Measurements from ENCODE around the gene LEMD1. TPM values are rescaled to one million over a fixed set of nuclear protein-coding genes. Genes with fewer than 3 reads are reported as not detected.
"Not testable (repeated sequence)": the region's sequence is repeated elsewhere in the genome, so short reads cannot be mapped to it uniquely, and the experiment has no call there.

LEMD1 gene
- total and polyA plus RNA-seq, 3 experiments from 2014 or later, result 0.55 TPM; not detected in 2

DNA sequence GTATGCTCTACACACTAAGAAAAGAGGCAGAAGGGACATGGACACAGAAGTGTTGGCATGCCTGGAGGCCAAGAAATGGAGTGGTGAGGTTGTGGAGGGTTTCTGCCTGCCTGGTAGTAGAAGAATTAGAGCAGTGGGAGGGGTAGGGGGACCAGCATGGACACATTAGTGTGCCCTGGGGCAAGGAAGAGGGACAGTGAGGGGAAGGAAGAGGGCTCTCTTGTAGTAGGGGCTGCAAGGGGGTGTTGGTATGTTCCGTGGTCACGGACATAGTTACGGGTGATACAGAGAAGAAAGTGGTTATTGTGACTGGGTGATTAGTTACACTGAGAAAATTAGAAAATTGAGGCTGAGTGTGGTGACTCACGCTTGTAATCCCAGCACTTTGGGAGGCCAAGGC, 23.3 kb downstream of the LEMD1 start:
- H3K4me3 ChIP-seq (ENCODE audit: low read length), result no peak overlapping the region
- CTCF ChIA-PET, result interaction anchor here (1.2 to 6.1 kb wide), 3 partner anchors 45 to 125 kb away, joined by 4 to 146 read pairs (median 5); no protein-coding TSS in a partner anchor
- H3K4me1 Mint-ChIP-seq, result peaks cover 7 to 10% (median 10%) of the 10 kb centered on the region in 3 donors
- no peaks in the 10 kb centered on the region for H3K27me3 ChIP-seq (ENCODE audit: insufficient read depth, low read length, poor library complexity, severe bottlenecking)
- H3K9me3 ChIP-seq (ENCODE audit: low read length), result no peaks in the 10 kb centered on the region
- H3K36me3 Mint-ChIP-seq, result no peaks in the 10 kb centered on the region
- H3K4me3 Mint-ChIP-seq, result no peak overlapping the region
- no peaks in the 10 kb centered on the region for H3K36me3 ChIP-seq (ENCODE audit: insufficient read depth, low read length)
- H3K9me3 Mint-ChIP-seq, result peaks cover 0 to 2% (median 0%) of the 10 kb centered on the region in 5 donors
- peaks cover 0 to 11% of the 10 kb centered on the region in 2 donors for H3K27me3 Mint-ChIP-seq
- no peak overlapping the region for H3K27ac ChIP-seq (ENCODE audit: low read depth, low read length)
- H3K4me1 ChIP-seq (ENCODE audit: insufficient read depth, low read length), result no peaks in the 10 kb centered on the region
- POLR2A ChIA-PET, result interaction anchor here (1.3 kb wide), 1 partner anchor 82 kb away, joined by 3 read pairs; no protein-coding TSS in a partner anchor
- no peak for DNase-seq
- H3K27ac Mint-ChIP-seq, result no peak overlapping the region

DNA sequence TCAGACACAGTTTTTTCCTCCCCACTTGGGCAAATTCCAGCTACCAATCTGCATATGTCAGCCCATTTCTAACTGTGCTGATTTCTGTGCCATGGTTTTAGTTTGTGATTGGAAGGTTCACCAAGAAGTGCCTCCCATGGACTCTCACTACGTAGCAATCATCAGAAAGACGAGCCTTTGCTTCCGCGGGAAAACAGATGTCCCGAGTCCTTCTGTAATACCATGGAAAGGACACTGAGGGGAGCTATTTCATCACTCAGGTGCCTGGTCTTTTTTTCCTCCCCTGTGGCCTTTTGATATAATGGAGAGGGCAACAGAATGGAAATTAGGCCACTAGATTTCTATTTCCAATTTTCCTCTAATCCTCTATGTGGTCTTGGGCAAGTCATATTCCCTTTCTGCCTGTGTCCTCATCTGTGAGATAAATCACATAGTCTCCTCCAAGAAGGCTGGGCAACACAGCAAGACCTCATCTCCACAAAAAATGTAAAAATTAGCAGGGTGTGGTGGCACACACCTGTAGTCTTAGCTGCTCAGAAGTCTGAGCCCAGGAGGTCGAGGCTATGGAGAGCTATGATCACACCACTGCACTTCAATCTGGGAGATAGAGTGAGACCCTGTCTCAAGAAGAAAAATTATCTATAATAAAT, 24.8 kb downstream of the LEMD1 start:
- no peaks in the 10 kb centered on the region for H3K36me3 Mint-ChIP-seq
- no peaks in the 10 kb centered on the region for H3K36me3 ChIP-seq (ENCODE audit: insufficient read depth, low read length)
- H3K4me1 ChIP-seq (ENCODE audit: insufficient read depth, low read length), result no peaks in the 10 kb centered on the region
- H3K27me3 ChIP-seq (ENCODE audit: insufficient read depth, low read length, poor library complexity, severe bottlenecking), result no peaks in the 10 kb centered on the region
- no peak overlapping the region for H3K27ac ChIP-seq (ENCODE audit: low read depth, low read length)
- H3K4me3 Mint-ChIP-seq, result no peak overlapping the region
- no peaks in the 10 kb centered on the region for H3K9me3 Mint-ChIP-seq
- ChIA-PET CTCF (interaction anchor here (0.6 to 6.1 kb wide), 22 partner anchors 9 to 262 kb away, joined by 3 to 146 read pairs (median 3); no protein-coding TSS in a partner anchor), POLR2A (interaction anchor here (0.7 to 1.3 kb wide), 3 partner anchors 83 to 425 kb away, joined by 3 read pairs; no protein-coding TSS in a partner anchor)
- H3K27me3 Mint-ChIP-seq, result peaks cover 8 to 21% of the 10 kb centered on the region in 2 donors
- peak overlapping the region in 1 of 8 donors; percentile 54 for H3K27ac Mint-ChIP-seq
- no peaks in the 10 kb centered on the region for H3K9me3 ChIP-seq (ENCODE audit: low read length)
- no peak overlapping the region for H3K4me3 ChIP-seq (ENCODE audit: low read length)
- H3K4me1 Mint-ChIP-seq, result peaks cover 7 to 10% (median 10%) of the 10 kb centered on the region in 3 donors
- DNase-seq, result peak in 4 of 5 donors; percentile 6 to 53 (median 36)

DNA sequence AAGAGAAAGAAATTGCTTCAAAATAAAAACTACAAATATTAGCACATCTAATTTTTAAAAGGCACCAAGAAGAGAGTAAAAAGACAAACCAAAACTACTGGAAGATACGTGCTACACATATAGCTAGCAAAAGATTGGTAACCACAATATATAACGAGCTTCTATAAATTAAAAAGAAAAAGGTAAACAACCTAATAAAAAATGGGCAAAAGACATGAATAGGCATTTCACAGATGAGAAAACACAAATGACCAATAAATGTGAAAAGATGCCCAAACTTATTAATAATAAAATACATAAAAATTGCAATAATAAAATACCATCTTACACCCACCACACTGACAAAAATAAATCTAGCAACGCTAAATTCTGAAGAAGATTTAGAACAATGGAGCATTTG, 26.2 kb downstream of the LEMD1 start:
- Mint-ChIP-seq H3K27me3 (peaks cover 16 to 33% of the 10 kb centered on the region in 2 donors), H3K4me3 (no peak overlapping the region), H3K9me3 (no peaks in the 10 kb centered on the region), H3K36me3 (no peaks in the 10 kb centered on the region), H3K27ac (no peak overlapping the region), H3K4me1 (peaks cover 7 to 10% (median 10%) of the 10 kb centered on the region in 3 donors)
- Histone ChIP-seq H3K27ac (ENCODE audit: low read depth, low read length) (no peak overlapping the region), H3K4me3 (ENCODE audit: low read length) (no peak overlapping the region), H3K27me3 (ENCODE audit: insufficient read depth, low read length, poor library complexity, severe bottlenecking) (peaks cover 6% of the 10 kb centered on the region), H3K36me3 (ENCODE audit: insufficient read depth, low read length) (no peaks in the 10 kb centered on the region), H3K9me3 (ENCODE audit: low read length) (no peaks in the 10 kb centered on the region), H3K4me1 (ENCODE audit: insufficient read depth, low read length) (no peaks in the 10 kb centered on the region)
- ChIA-PET POLR2A (interaction anchor here (0.8 kb wide), 1 partner anchor 17 kb away, joined by 3 read pairs; no protein-coding TSS in a partner anchor), CTCF (interaction anchor here (1.1 to 6.1 kb wide), 7 partner anchors 11 to 133 kb away, joined by 4 to 146 read pairs (median 13); no protein-coding TSS in a partner anchor)
- no peak for DNase-seq

DNA sequence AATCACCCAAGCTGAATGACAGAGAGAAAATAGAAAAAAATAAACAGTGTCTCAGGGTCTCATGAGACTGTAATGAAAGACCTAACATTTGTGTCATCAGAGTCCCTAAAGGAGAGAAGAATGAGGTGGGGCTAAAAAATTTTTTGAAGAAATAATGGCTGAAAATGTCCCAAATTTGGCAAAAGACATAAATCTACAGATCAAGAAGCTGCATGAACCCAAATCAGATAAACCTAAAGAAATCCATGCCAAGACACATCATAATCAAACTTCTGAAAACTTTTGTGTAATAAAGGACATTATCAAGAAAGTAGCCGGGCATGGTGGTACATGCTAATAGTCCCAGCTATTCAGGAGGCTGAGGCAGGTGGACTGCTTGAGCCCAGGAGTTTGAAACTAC, 29.2 kb downstream of the LEMD1 start:
- Mint-ChIP-seq H3K4me3 (no peak overlapping the region), H3K27ac (no peak overlapping the region), H3K27me3 (peaks cover 16 to 46% of the 10 kb centered on the region in 2 donors), H3K36me3 (no peaks in the 10 kb centered on the region), H3K4me1 (peaks cover 7 to 10% (median 10%) of the 10 kb centered on the region in 3 donors), H3K9me3 (no peaks in the 10 kb centered on the region)
- Histone ChIP-seq H3K4me3 (ENCODE audit: low read length) (no peak overlapping the region), H3K27me3 (ENCODE audit: insufficient read depth, low read length, poor library complexity, severe bottlenecking) (peaks cover 6% of the 10 kb centered on the region), H3K36me3 (ENCODE audit: insufficient read depth, low read length) (no peaks in the 10 kb centered on the region), H3K27ac (ENCODE audit: low read depth, low read length) (no peak overlapping the region), H3K9me3 (ENCODE audit: low read length) (no peaks in the 10 kb centered on the region), H3K4me1 (ENCODE audit: insufficient read depth, low read length) (no peaks in the 10 kb centered on the region)
- POLR2A ChIA-PET, result no interaction called here
- CTCF ChIA-PET, result no interaction called here
- DNase-seq, result no peak

DNA sequence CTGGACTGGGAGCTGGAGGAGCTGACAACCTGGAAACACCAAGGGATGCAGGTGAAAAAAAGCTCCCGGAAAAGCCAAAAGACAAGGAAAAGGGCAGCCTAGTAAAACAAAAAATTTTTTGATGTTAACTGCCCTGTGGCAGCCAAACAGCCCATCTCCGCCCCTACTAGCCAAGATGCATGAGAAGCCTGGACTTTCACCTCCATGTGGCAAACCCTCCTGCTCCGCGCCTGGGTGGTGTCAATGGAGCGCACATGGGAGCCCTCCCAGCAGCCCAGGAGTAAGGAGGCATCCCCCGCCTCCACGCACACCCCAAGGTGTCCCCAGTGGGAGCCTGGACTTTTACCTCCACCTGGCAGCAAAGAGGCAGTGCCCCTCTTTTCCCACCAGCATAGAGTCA, 30.5 kb downstream of the LEMD1 start:
- H3K4me3 Mint-ChIP-seq, result no peak overlapping the region
- Histone ChIP-seq H3K4me3 (ENCODE audit: low read length) (no peak overlapping the region), H3K27ac (ENCODE audit: low read depth, low read length) (no peak overlapping the region), H3K9me3 (ENCODE audit: low read length) (no peaks in the 10 kb centered on the region), H3K4me1 (ENCODE audit: insufficient read depth, low read length) (no peaks in the 10 kb centered on the region), H3K36me3 (ENCODE audit: insufficient read depth, low read length) (no peaks in the 10 kb centered on the region), H3K27me3 (ENCODE audit: insufficient read depth, low read length, poor library complexity, severe bottlenecking) (peaks cover 6% of the 10 kb centered on the region)
- H3K27me3 Mint-ChIP-seq, result peaks cover 16 to 48% of the 10 kb centered on the region in 2 donors
- H3K4me1 Mint-ChIP-seq, result peaks cover 0 to under 1% (median 0%) of the 10 kb centered on the region in 3 donors
- H3K36me3 Mint-ChIP-seq, result no peaks in the 10 kb centered on the region
- H3K27ac Mint-ChIP-seq, result no peak overlapping the region
- DNase-seq, result no peak
- POLR2A ChIA-PET, result no interaction called here
- CTCF ChIA-PET, result interaction anchor here (1.0 to 2.6 kb wide), 3 partner anchors 36 to 95 kb away, joined by 3 to 7 read pairs (median 4); no protein-coding TSS in a partner anchor
- no peaks in the 10 kb centered on the region for H3K9me3 Mint-ChIP-seq

DNA sequence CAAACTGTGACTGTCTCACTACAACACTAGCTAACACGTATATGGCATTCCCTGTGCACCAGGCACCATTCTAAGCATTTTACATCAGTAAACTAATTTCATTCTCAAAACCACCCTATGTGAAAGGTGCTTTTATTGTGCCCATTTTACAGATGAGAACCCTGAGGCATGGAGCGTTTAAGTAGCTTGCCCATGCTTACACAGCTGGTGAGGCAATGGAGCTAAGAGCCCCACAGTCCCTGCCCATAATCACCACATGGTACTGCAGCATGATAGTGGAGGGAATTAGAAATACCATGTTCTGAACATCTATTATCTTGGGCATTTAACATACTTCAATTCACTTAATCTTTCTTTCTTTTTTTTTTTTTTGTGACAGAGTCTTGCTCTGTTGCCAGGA, 34.0 kb downstream of the LEMD1 start:
- ChIA-PET POLR2A (interaction anchor here (0.7 kb wide), 1 partner anchor 37 kb away, joined by 3 read pairs; no protein-coding TSS in a partner anchor), CTCF (interaction anchor here (1.1 to 2.9 kb wide), 4 partner anchors 9 to 136 kb away, joined by 5 to 12 read pairs (median 6); no protein-coding TSS in a partner anchor)
- H3K4me1 ChIP-seq (ENCODE audit: insufficient read depth, low read length), result no peaks in the 10 kb centered on the region
- peaks cover 12 to 43% of the 10 kb centered on the region in 2 donors for H3K27me3 Mint-ChIP-seq
- no peaks in the 10 kb centered on the region for H3K36me3 Mint-ChIP-seq
- H3K4me3 Mint-ChIP-seq, result no peak overlapping the region
- DNase-seq, result no peak
- peaks cover 6% of the 10 kb centered on the region for H3K27me3 ChIP-seq (ENCODE audit: insufficient read depth, low read length, poor library complexity, severe bottlenecking)
- H3K9me3 ChIP-seq (ENCODE audit: low read length), result no peaks in the 10 kb centered on the region
- no peaks in the 10 kb centered on the region for H3K4me1 Mint-ChIP-seq
- H3K9me3 Mint-ChIP-seq, result no peaks in the 10 kb centered on the region
- no peak overlapping the region for H3K27ac ChIP-seq (ENCODE audit: low read depth, low read length)
- no peak overlapping the region for H3K27ac Mint-ChIP-seq
- no peaks in the 10 kb centered on the region for H3K36me3 ChIP-seq (ENCODE audit: insufficient read depth, low read length)
- H3K4me3 ChIP-seq (ENCODE audit: low read length), result no peak overlapping the region

DNA sequence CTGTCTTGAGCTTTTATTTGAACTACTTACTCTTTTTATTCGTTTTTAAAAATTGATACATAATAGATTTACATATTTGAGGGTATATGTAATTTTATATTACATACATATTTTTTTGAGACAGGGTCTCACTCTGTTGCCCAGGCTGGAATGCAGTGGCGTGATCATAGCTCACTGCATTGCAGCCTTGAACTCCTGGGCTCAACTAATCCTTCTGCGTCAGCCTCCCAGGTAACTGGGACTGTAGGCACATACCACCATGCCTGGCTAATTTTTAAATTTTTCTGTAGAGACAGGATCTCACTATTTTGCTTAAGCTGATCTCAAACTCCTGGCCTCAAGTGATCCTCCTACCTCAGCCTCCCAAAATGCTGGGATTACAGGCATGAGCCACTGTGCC, 38.9 kb downstream of the LEMD1 start:
- H3K9me3 Mint-ChIP-seq; H3K36me3 Mint-ChIP-seq; POLR2A ChIA-PET; H3K4me3 ChIP-seq (ENCODE audit: low read length); H3K4me3 Mint-ChIP-seq; H3K36me3 ChIP-seq (ENCODE audit: insufficient read depth, low read length); H3K4me1 Mint-ChIP-seq; H3K27ac Mint-ChIP-seq; H3K27ac ChIP-seq (ENCODE audit: low read depth, low read length); H3K4me1 ChIP-seq (ENCODE audit: insufficient read depth, low read length); H3K9me3 ChIP-seq (ENCODE audit: low read length); DNase-seq; H3K27me3 ChIP-seq (ENCODE audit: insufficient read depth, low read length, poor library complexity, severe bottlenecking): not testable (repeated sequence)
- CTCF ChIA-PET, result interaction anchor here (0.9 to 4.6 kb wide), 4 partner anchors 10 to 142 kb away, joined by 3 to 13 read pairs (median 6); no protein-coding TSS in a partner anchor
- peaks cover 5 to 36% of the 10 kb centered on the region in 2 donors for H3K27me3 Mint-ChIP-seq

DNA sequence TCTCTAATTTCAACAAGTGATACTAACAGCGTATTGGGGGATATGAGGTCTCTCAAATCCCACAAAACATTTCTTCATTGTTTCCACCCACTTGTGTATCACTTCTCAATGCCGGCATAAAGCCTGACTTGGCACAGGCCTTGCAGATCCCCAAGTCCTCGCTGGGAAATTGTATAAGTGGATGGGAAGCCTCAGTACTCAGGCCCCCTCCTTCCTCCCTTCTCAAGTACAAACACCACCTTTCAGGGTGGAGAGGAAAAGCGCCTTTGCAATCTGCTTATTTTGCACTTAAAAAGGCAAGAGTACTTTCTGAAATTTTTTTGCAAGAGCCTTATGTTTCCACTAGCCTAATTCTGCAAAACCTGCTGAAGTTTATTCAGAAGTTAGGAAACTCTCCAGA, 39.3 kb downstream of the LEMD1 start:
- no peaks in the 10 kb centered on the region for H3K9me3 Mint-ChIP-seq
- no peak overlapping the region for H3K4me3 Mint-ChIP-seq
- Histone ChIP-seq H3K36me3 (ENCODE audit: insufficient read depth, low read length) (no peaks in the 10 kb centered on the region), H3K9me3 (ENCODE audit: low read length) (no peaks in the 10 kb centered on the region), H3K4me3 (ENCODE audit: low read length) (no peak overlapping the region), H3K27ac (ENCODE audit: low read depth, low read length) (no peak overlapping the region), H3K4me1 (ENCODE audit: insufficient read depth, low read length) (no peaks in the 10 kb centered on the region), H3K27me3 (ENCODE audit: insufficient read depth, low read length, poor library complexity, severe bottlenecking) (no peaks in the 10 kb centered on the region)
- CTCF ChIA-PET, result interaction anchor here (0.9 to 4.6 kb wide), 3 partner anchors 10 to 142 kb away, joined by 3 to 13 read pairs (median 7); no protein-coding TSS in a partner anchor
- H3K4me1 Mint-ChIP-seq, result no peaks in the 10 kb centered on the region
- no peak overlapping the region for H3K27ac Mint-ChIP-seq
- POLR2A ChIA-PET, result no interaction called here
- peaks cover 6 to 40% of the 10 kb centered on the region in 2 donors for H3K27me3 Mint-ChIP-seq
- DNase-seq, result no peak
- H3K36me3 Mint-ChIP-seq, result no peaks in the 10 kb centered on the region
